Activated gamma-delta T cell treated with Interleukin-2 at 50 U/mL for 16 hours (primary cell): ENCODE results near the gene COL7A1.
"Not testable (repeated sequence)": the region's sequence is repeated elsewhere in the genome, so short reads cannot be mapped to it uniquely, and the experiment has no call there.

Source experiments
- DNase-seq: peaks from one replicate; pipeline ENCODE4 v3.0.0-alpha.2; 2020

Gene COL7A1

GRCh38 chr3:48532977-48533337 lies 62.2 kb downstream of the COL7A1 start:
- DNase-seq: no peak

- DNase-seq: no peak
Observed at GRCh38 chr3:48532271-48532976, 62.7 kb downstream of the COL7A1 start.

GRCh38 chr3:48530701-48531100 lies 64.4 kb downstream of the COL7A1 start:
- not testable (repeated sequence) for DNase-seq

GRCh38 chr3:48528754-48529153 lies 66.4 kb downstream of the COL7A1 start:
- no peak for DNase-seq

DNA sequence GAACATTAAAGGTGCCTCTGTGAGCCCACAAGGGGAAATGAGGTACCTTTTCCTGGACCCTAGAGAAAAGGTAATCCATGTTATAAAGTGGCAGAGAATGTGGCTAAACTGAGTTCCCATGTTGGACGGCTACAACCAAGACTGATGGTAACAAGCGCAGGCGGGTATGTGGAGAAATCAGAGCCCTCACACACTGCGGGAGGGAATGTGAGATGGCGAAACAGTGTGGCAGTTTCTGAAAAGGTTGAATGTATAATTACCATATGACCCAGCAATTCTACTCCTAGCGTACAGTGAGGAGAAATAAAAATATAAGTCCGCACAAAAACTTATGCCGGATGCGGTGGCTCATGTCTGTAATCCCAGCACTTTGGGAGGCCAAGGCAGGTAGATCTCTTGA lies 67.1 kb downstream of the COL7A1 start:
- no peak for DNase-seq

DNA sequence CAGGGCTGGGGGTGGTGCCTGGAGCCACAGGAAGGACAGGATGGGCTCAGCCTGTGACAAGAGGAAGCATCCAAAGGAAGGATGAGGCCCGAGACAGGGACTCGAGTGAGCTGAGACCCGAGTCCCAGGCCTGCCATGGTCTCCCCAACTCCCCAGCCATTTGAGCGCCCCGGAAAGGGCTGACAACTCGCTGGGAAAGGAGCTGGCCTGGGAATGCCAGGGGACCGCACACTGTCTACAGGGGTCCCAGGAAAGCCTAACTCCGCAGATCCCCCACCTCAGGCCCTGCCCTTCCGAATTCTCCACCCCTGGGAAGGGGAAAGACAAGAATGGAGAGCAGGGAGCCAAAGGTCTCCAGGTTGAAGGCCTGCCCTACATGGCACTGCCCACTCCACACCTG lies 70.2 kb downstream of the COL7A1 start:
- DNase-seq: no peak

- DNase-seq: no peak
Observed at GRCh38 chr3:48521635-48522034, 73.5 kb downstream of the COL7A1 start.

- no peak for DNase-seq
Observed at GRCh38 chr3:48519277-48519643, 75.9 kb downstream of the COL7A1 start.

GRCh38 chr3:48518638-48519276 lies 76.4 kb downstream of the COL7A1 start:
- DNase-seq: no peak

DNA sequence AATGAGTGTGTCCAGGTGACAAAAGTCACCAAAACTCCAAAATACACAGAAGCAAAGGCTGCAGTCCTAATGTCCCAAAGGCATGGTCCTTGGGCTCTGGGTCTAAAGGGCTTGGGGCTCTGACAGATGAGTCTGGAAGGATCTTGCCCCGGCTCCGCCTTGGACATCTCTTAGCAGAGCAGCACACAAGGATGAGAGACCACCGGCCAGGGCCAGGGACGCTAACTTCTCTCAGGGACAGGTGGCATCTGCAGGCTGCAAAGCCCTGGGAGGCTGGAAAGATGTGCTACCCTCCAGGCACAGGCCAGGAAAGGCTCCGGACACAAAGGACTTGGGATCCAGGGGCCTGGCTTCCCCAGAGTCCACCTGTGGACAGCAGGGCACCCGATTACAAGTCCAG lies 77.1 kb downstream of the COL7A1 start:
- DNase-seq: no peak

GRCh38 chr3:48516571-48516970 lies 78.6 kb downstream of the COL7A1 start:
- DNase-seq: no peak

GRCh38 chr3:48514431-48515227 lies 80.5 kb downstream of the COL7A1 start:
- no peak for DNase-seq
